Caco-2 (cell line): ENCODE data around the gene RELL2. TPM values are rescaled to one million over a fixed set of nuclear protein-coding genes. Genes with fewer than 3 reads are reported as not detected.

ENCODE experiments used
- BruUV-seq: library from RNA; stranded (reverse); fragments of 400-500 nt; replicated peaks from 2 replicates; lab custom pipeline; 2021; lab: Mats Ljungman, UMichigan
- CTCF ChIA-PET: fragments of 300-600 bp; sonication (Branson Sonifier 250); formaldehyde crosslinking; loops from one replicate; lab custom pipeline; 2022; ENCODE audit warnings: antibody characterized with exemption; lab: Charles Lee
- POLR2A ChIA-PET: fragments of 300-600 bp; sonication (Branson Sonifier 250); formaldehyde crosslinking; loops from one replicate; lab custom pipeline; 2022; ENCODE audit warnings: antibody characterized with exemption; lab: Charles Lee
- DNase-seq, 2 experiments: peaks; one replicate each; pipeline versions ENCODE4 v3.0.0 to v3.0.0-alpha.2; 2020 to 2022
- H3K27me3 ChIP-seq: replicated peaks from 2 replicates; pipeline ENCODE4 v1.6.0; 2011; ENCODE audit warnings: low read length; ENCODE audit not compliant: control insufficient read depth, insufficient read depth
- H3K36me3 ChIP-seq: 2 replicates; pipeline ENCODE4 v1.5.1; 2011; ENCODE audit warnings: low read length; ENCODE audit not compliant: control insufficient read depth, insufficient read depth
- H3K4me1 ChIP-seq: fragments of 250-450 bp; sonication (Bioruptor Pico); 2 replicates; pipeline ENCODE4 v1.5.1; 2020; ENCODE audit warnings: mild to moderate bottlenecking
- H3K4me3 ChIP-seq: 2 replicates; pipeline ENCODE4 v1.5.1; 2011; ENCODE audit warnings: low read depth, mild to moderate bottlenecking, control low read depth, low read length
- H3K9me3 ChIP-seq: fragments of 250-450 bp; sonication (Bioruptor Pico); 2 replicates; pipeline ENCODE4 v1.5.1; 2020; ENCODE audit warnings: mild to moderate bottlenecking, moderate library complexity
- H3K27ac Mint-ChIP-seq: one replicate; pipeline ENCODE4 v1.8.0; 2022; ENCODE audit warnings: mixed read lengths; ENCODE audit not compliant: unreplicated experiment
- H3K27me3 Mint-ChIP-seq: one replicate; pipeline ENCODE4 v1.8.0; 2022; ENCODE audit warnings: mixed read lengths; ENCODE audit not compliant: insufficient read depth, unreplicated experiment
- H3K36me3 Mint-ChIP-seq: one replicate; pipeline ENCODE4 v1.8.0; 2022; ENCODE audit warnings: mild to moderate bottlenecking, mixed read lengths; ENCODE audit not compliant: insufficient read depth, unreplicated experiment
- H3K4me1 Mint-ChIP-seq: one replicate; pipeline ENCODE4 v1.8.0; 2022; ENCODE audit warnings: low read depth, mixed read lengths; ENCODE audit not compliant: unreplicated experiment
- H3K4me3 Mint-ChIP-seq: one replicate; pipeline ENCODE4 v1.8.0; 2022; ENCODE audit warnings: mild to moderate bottlenecking, moderate library complexity, mixed read lengths; ENCODE audit not compliant: unreplicated experiment
- H3K9me3 Mint-ChIP-seq: one replicate; pipeline ENCODE4 v1.8.0; 2022; ENCODE audit warnings: mixed read lengths; ENCODE audit not compliant: unreplicated experiment
- CTCF ChIP-seq, 2 experiments: fragments of 200-600 bp in 1 of 2; IDR thresholded peaks; 1 replicate in 1 of 2; 2 replicates in 1 of 2; pipeline versions ENCODE4 v1.5.1 to v1.8.0; 2011 to 2022; ENCODE audit warnings: antibody characterized with exemption in 1 of 2, control low read depth in 1 of 2, inconsistent platforms in 1 of 2, low read depth in 1 of 2, low read length in 1 of 2, mild to moderate bottlenecking in 1 of 2, moderate library complexity in 1 of 2; ENCODE audit not compliant: insufficient read depth in 1 of 2, severe bottlenecking in 1 of 2, unreplicated experiment in 1 of 2
- intact Hi-C: fragments of 100-400 bp; cut with micrococcal nuclease; formaldehyde crosslinking; loops from one replicate; pipeline ENCODE4 v1.10.0; 2022; ENCODE audit not compliant: unreplicated experiment
- total RNA-seq: library from RNA; stranded (reverse); gene quantifications from 2 replicates; pipeline ENCODE4 v1.2.3, GENCODE V29; 2022

The RELL2 gene
- total RNA-seq, 1 experiment from 2014 or later = 8.7 TPM

GRCh38 chr5:141657404-141657803, 20.6 kb downstream of the RELL2 start:
- H3K27ac Mint-ChIP-seq = no peak overlapping the region
- Histone ChIP-seq H3K36me3 (no peaks in the 10 kb centered on the region; the same call in 1 of the 2 replicates), H3K27me3 (no peaks in the 10 kb centered on the region), H3K4me1 (no peaks in the 10 kb centered on the region), H3K4me3 (no peak overlapping the region), H3K9me3 (no peaks in the 10 kb centered on the region)
- H3K36me3 Mint-ChIP-seq = no peaks in the 10 kb centered on the region
- H3K9me3 Mint-ChIP-seq = no peaks in the 10 kb centered on the region
- CTCF ChIA-PET = no interaction called here
- intact Hi-C loops = no loop called here
- TF ChIP-seq CTCF (IDR thresholded peaks at IDR 0.05; ENCODE audit: insufficient read depth in 1 of 2, low read depth in 1 of 2, low read length in 1 of 2, severe bottlenecking in 1 of 2, unreplicated experiment in 1 of 2) = no peak
- POLR2A ChIA-PET = no interaction called here
- BruUV-seq = no TSS peak
- DNase-seq = no peak
- peaks cover 3% of the 10 kb centered on the region for H3K27me3 Mint-ChIP-seq
- no peak overlapping the region for H3K4me3 Mint-ChIP-seq
- H3K4me1 Mint-ChIP-seq = peaks cover 5% of the 10 kb centered on the region

DNA sequence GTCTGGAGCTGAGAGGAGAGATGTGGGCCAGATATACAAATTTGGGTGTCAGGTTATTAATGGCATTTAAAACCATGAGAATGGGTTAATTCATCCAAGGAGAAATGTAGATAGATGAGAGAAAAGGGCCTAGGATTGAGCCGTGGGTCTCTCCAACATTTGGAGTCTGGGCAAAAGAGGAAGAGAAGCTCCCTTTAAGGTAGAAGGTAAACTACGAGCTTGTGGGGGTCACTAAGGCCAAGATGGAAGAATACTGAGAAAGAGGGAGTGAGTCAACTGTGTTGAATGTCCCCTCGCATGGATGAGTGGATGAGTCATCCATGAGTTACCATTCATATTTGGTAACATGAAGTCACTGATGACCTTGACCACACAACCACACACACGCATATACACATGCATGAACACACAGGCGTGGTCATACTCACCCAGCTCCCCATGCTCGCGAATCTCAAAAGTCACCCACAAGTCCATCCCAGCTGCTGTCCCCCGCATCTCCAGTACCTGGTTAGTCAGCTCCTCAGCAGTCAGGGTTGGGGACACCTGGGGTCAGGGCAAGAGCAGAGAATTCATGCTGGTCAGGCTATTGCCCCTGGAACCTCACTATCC, 21.2 kb downstream of the RELL2 start:
- no peaks in the 10 kb centered on the region; the same call in 1 of the 2 replicates for H3K36me3 ChIP-seq
- H3K27me3 ChIP-seq = no peaks in the 10 kb centered on the region
- no TSS peak for BruUV-seq
- DNase-seq = no peak
- no peak overlapping the region for H3K4me3 ChIP-seq
- no peak overlapping the region for H3K4me3 Mint-ChIP-seq
- no peak overlapping the region for H3K27ac Mint-ChIP-seq
- no peaks in the 10 kb centered on the region for H3K9me3 ChIP-seq
- H3K27me3 Mint-ChIP-seq = peaks cover 3% of the 10 kb centered on the region
- ChIA-PET POLR2A (no interaction called here), CTCF (interaction anchor here (1.1 kb wide), 1 partner anchor 66 kb away, joined by 3 read pairs; no protein-coding TSS in a partner anchor)
- H3K36me3 Mint-ChIP-seq = no peaks in the 10 kb centered on the region
- H3K4me1 ChIP-seq = no peaks in the 10 kb centered on the region
- TF ChIP-seq CTCF (IDR thresholded peaks at IDR 0.05; ENCODE audit: insufficient read depth in 1 of 2, low read depth in 1 of 2, low read length in 1 of 2, severe bottlenecking in 1 of 2, unreplicated experiment in 1 of 2) = no peak
- no peaks in the 10 kb centered on the region for H3K9me3 Mint-ChIP-seq
- intact Hi-C loops = no loop called here
- H3K4me1 Mint-ChIP-seq = no peaks in the 10 kb centered on the region

DNA sequence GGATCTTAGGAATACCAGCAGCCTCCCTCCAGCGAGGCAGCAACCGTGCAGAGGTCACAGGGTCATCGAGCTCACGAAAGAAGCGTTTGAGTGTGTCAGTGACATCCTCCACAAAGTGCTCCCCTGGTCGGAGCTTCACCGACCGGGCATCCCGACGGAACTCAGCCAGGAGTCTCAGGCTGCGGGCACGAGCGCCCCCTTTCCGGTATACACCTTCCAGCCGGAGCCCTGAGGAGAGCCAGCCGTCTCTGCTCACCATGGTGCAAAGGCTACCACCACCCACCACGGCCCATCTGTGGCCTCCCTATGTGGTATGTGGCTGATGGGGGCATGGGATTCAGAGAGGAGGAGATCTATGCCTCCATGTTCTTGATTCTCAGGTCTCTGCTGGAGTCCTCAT, 25.2 kb downstream of the RELL2 start:
- Mint-ChIP-seq H3K27ac (no peak overlapping the region), H3K36me3 (no peaks in the 10 kb centered on the region), H3K27me3 (peaks cover 1% of the 10 kb centered on the region), H3K4me3 (no peak overlapping the region), H3K9me3 (no peaks in the 10 kb centered on the region), H3K4me1 (no peaks in the 10 kb centered on the region)
- Histone ChIP-seq H3K9me3 (no peaks in the 10 kb centered on the region), H3K27me3 (no peaks in the 10 kb centered on the region), H3K4me1 (no peaks in the 10 kb centered on the region), H3K36me3 (no peaks in the 10 kb centered on the region), H3K4me3 (no peak overlapping the region)
- no TSS peak for BruUV-seq
- ChIA-PET CTCF (no interaction called here), POLR2A (no interaction called here)
- intact Hi-C loops = no loop called here
- no peak for DNase-seq
- no peak for TF ChIP-seq CTCF (IDR thresholded peaks at IDR 0.05; ENCODE audit: insufficient read depth in 1 of 2, low read depth in 1 of 2, low read length in 1 of 2, severe bottlenecking in 1 of 2, unreplicated experiment in 1 of 2)
